ENCODE measurements around the gene C6orf132.

The C6orf132 gene

GRCh38 chr6:42141603-42142117 lies 760 bp downstream of the C6orf132 start:
- H3K4me3 ChIP-seq (ENCODE audit: low read depth, low read length), result no peak overlapping the region
- DNase-seq (ENCODE audit: low read depth), result no peak
- TF ChIP-seq, protein P1, sequence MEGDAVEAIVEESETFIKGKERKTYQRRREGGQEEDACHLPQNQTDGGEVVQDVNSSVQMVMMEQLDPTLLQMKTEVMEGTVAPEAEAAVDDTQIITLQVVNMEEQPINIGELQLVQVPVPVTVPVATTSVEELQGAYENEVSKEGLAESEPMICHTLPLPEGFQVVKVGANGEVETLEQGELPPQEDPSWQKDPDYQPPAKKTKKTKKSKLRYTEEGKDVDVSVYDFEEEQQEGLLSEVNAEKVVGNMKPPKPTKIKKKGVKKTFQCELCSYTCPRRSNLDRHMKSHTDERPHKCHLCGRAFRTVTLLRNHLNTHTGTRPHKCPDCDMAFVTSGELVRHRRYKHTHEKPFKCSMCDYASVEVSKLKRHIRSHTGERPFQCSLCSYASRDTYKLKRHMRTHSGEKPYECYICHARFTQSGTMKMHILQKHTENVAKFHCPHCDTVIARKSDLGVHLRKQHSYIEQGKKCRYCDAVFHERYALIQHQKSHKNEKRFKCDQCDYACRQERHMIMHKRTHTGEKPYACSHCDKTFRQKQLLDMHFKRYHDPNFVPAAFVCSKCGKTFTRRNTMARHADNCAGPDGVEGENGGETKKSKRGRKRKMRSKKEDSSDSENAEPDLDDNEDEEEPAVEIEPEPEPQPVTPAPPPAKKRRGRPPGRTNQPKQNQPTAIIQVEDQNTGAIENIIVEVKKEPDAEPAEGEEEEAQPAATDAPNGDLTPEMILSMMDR (IDR thresholded peaks at IDR 0.05; ENCODE audit: low read depth, low read length, missing control alignments), result no peak

DNA sequence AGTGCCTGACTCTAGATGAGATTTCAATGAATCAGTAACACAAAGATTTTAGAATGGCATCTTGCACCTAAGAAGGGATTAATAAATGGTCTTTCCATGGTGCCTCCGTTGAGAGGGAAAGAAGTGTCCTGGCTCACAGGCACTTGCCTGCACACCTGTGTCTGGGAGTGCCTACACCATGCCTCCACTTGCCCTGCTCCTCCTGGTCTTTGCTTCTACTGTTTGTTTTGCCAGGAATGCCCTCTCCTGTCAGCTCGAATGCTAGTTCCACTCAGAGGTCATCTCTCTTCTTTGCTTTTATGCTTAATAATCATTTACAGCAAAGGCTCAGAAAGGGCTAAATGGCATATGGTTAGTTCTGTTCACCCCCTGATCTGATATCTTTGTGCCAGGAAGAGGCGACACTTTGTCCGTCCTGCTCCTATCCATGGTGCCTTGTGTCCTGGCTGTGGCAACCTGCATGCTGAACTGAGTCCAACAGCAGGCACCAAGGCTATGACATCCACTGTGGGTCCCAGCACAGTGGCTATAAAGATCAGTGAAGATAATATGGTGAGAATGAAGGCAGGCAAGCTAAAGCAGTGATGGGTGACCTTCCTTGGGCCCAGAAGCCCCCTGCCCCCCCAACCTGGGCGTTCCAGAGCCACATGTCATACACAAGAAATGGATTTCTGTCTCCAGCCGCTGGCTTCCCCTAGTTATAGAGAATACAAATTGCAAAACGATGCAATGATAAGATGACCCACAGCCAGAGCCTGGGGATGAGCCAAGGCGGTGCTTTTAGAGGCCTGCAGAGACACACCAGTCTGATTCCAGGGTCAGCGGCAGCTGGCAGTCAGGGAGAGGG lies 1.4 kb downstream of the C6orf132 start:
- H3K4me3 ChIP-seq (ENCODE audit: low read depth, low read length), result no peak overlapping the region
- TF ChIP-seq, protein P1 (IDR thresholded peaks at IDR 0.05; ENCODE audit: low read depth, low read length, missing control alignments), result no peak
- no peak for DNase-seq (ENCODE audit: low read depth)

GRCh38 chr6:42140032-42140431 lies 2.4 kb downstream of the C6orf132 start:
- no peak for DNase-seq (ENCODE audit: low read depth)
- no peak overlapping the region for H3K4me3 ChIP-seq (ENCODE audit: low read depth, low read length)
- TF ChIP-seq, protein P1 (IDR thresholded peaks at IDR 0.05; ENCODE audit: low read depth, low read length, missing control alignments), result no peak

GRCh38 chr6:42138630-42139619 lies 3.5 kb downstream of the C6orf132 start:
- TF ChIP-seq, protein P1 (IDR thresholded peaks at IDR 0.05; ENCODE audit: low read depth, low read length, missing control alignments), result no peak
- no peak for DNase-seq (ENCODE audit: low read depth)
- H3K4me3 ChIP-seq (ENCODE audit: low read depth, low read length), result no peak overlapping the region

GRCh38 chr6:42138190-42138589 lies 4.2 kb downstream of the C6orf132 start:
- H3K4me3 ChIP-seq (ENCODE audit: low read depth, low read length), result no peak overlapping the region
- TF ChIP-seq, protein P1 (IDR thresholded peaks at IDR 0.05; ENCODE audit: low read depth, low read length, missing control alignments), result no peak
- DNase-seq (ENCODE audit: low read depth), result no peak

DNA sequence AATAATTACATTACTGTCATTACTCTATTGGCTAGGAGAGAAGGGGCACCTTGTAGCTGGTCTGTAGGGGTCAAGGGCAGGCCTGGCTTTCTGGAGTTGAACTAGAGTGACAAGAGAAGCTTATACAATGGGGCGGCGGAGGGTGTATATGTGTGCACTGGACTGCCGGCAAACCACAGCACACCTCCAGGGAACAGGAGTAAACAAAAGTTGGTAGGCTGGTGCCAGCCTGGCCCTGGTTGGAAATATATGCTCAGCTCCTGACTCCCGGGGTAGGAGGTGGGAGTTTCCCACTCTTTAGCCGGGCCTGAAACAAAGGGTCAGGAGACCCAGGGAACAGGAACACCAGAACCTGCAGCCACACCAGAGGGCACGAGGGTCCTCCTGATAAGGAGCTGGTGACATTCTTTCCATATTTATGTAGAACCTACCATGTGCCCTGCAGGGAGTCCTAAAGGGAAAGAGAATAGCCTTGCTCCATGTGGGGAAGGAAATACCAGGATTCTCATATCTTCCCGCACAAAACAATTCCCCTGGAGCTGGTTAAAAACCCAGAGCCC lies 5.1 kb downstream of the C6orf132 start:
- DNase-seq (ENCODE audit: low read depth), result no peak
- TF ChIP-seq, protein P1 (IDR thresholded peaks at IDR 0.05; ENCODE audit: low read depth, low read length, missing control alignments), result no peak
- H3K4me3 ChIP-seq (ENCODE audit: low read depth, low read length), result no peak overlapping the region
